ENCODE results near the gene AOPEP. TPM values are rescaled to one million over a fixed set of nuclear protein-coding genes. Genes with fewer than 3 reads are reported as not detected.

AOPEP gene
- total RNA-seq, 4 donors from 2014 or later: 80.7 to 428 (median 126) TPM

DNA sequence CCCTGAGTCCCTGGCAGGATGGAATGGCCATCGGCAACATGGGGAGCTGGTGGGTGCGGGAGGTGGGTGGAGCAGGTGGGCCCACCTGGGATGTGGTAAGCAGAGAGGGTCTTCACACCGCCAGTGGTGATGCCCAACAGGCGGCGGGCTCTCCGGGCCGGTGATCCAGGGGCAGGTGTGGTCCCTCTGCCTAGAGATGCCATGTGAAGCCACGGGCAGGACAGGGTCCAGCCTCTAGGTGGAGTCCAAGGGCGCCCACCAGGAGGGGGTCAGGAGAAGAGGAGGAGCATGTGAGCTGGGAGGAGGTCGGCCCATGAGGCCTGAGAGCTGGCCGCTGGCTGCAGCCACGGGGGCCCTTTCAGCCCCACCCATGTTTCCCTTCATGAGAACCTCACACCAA, 369.9 kb downstream of the AOPEP start:
- Histone ChIP-seq H3K4me1 (peaks cover 8 to 24% of the 10 kb centered on the region in 2 donors), H3K4me3 (no peak overlapping the region), H3K27me3 (no peaks in the 10 kb centered on the region), H3K36me3 (no peaks in the 10 kb centered on the region), H3K9me3 (no peaks in the 10 kb centered on the region), H3K27ac (peak overlapping the region in 1 of 2 donors; percentile 44)
- intact Hi-C loops (cut with DNase I; ENCODE audit: low total_unique reads): no loop called here
- TF ChIP-seq POLR2A (IDR thresholded peaks at IDR 0.05): no peak
- TF ChIP-seq CTCF (IDR thresholded peaks at IDR 0.05): no peak
- no peak for DNase-seq

- Histone ChIP-seq H3K4me3 (no peak overlapping the region), H3K27ac (peak overlapping the region in 1 of 2 donors; percentile 44), H3K9me3 (no peaks in the 10 kb centered on the region), H3K36me3 (no peaks in the 10 kb centered on the region), H3K4me1 (peaks cover 4 to 19% of the 10 kb centered on the region in 2 donors), H3K27me3 (no peaks in the 10 kb centered on the region)
- TF ChIP-seq CTCF (IDR thresholded peaks at IDR 0.05) (no peak), POLR2A (IDR thresholded peaks at IDR 0.05) (no peak)
- intact Hi-C loops (cut with DNase I; ENCODE audit: low total_unique reads): no loop called here
- DNase-seq: no peak
Observed at GRCh38 chr9:95096807-95097206, 370.3 kb downstream of the AOPEP start.

GRCh38 chr9:95097279-95097678, 370.8 kb downstream of the AOPEP start:
- H3K27ac ChIP-seq: no peak overlapping the region
- no peaks in the 10 kb centered on the region for H3K9me3 ChIP-seq
- no peak for TF ChIP-seq POLR2A (IDR thresholded peaks at IDR 0.05)
- no peak for TF ChIP-seq CTCF (IDR thresholded peaks at IDR 0.05)
- no peaks in the 10 kb centered on the region for H3K36me3 ChIP-seq
- H3K4me1 ChIP-seq: peaks cover 0 to 15% of the 10 kb centered on the region in 2 donors
- intact Hi-C loops (cut with DNase I; ENCODE audit: low total_unique reads): no loop called here
- no peak for DNase-seq
- H3K27me3 ChIP-seq: no peaks in the 10 kb centered on the region
- H3K4me3 ChIP-seq: no peak overlapping the region

- peaks cover 0 to 6% of the 10 kb centered on the region in 2 donors for H3K4me1 ChIP-seq
- peak overlapping the region in 1 of 2 donors; percentile 9 for H3K27ac ChIP-seq
- DNase-seq: no peak
- no peaks in the 10 kb centered on the region for H3K9me3 ChIP-seq
- intact Hi-C loops (cut with DNase I; ENCODE audit: low total_unique reads): no loop called here
- TF ChIP-seq POLR2A (IDR thresholded peaks at IDR 0.05) (no peak), CTCF (IDR thresholded peaks at IDR 0.05) (no peak)
- no peak overlapping the region for H3K4me3 ChIP-seq
- no peaks in the 10 kb centered on the region for H3K27me3 ChIP-seq
- H3K36me3 ChIP-seq: no peaks in the 10 kb centered on the region
Observed at GRCh38 chr9:95098391-95098921, 372.0 kb downstream of the AOPEP start.

DNA sequence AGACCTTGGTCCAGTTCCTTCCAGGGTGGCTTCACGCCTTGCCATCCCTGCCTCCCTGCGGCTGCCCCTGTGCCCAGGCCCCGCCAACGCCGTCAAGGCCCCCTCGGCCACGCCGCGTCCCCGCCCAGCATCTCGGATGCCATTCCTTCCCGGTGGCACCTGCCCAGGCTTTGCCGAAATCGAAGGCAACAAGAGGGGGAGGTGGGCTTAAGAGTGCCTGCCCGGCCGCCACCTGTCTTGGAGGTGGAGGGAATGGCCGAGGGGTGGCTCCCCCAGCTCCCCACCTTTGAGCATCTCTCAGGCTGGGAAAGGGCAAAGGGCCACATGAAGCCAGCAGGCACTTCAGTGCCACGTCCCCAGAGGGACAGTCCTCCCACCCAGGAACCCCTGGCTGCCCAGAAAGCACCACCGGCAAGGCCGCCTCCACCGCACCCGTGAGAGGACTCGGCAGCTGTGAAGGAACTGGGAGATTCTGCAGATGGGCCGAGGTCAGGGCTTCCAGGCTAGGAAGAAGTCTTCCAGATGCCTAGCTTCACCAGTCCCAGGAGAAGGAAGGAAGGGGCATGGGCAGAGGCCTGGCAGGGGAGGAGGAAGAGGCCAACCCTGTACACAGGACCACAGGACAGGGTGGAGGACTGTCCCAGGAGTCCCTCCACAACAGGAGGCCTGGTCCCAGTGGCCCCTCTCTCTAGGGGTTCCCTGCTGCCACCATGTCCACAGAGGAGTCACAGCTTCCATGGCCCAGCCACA, 373.0 kb downstream of the AOPEP start:
- no peak for DNase-seq
- H3K27ac ChIP-seq: peak overlapping the region in 1 of 2 donors; percentile 33
- no peaks in the 10 kb centered on the region for H3K36me3 ChIP-seq
- H3K4me1 ChIP-seq: no peaks in the 10 kb centered on the region
- intact Hi-C loops (cut with DNase I; ENCODE audit: low total_unique reads): no loop called here
- no peak overlapping the region for H3K4me3 ChIP-seq
- H3K27me3 ChIP-seq: no peaks in the 10 kb centered on the region
- no peak for TF ChIP-seq CTCF (IDR thresholded peaks at IDR 0.05)
- no peak for TF ChIP-seq POLR2A (IDR thresholded peaks at IDR 0.05)
- H3K9me3 ChIP-seq: no peaks in the 10 kb centered on the region

Measured in uterus (tissue), 4 donors.